Glomerular visceral epithelial cell (primary cell): ENCODE measurements around the gene MINDY1.

Source experiments
- DNase-seq: peaks from one replicate; pipeline ENCODE4 v3.0.0-alpha.2; 2016; ENCODE audit errors: extremely low spot score

Gene MINDY1

GRCh38 chr1:151006327-151007052 lies at the start of gene MINDY1:
Gene MINDY1, minus strand, starts transcription at chr1:151006902. Its CDS starts 4,285 bp downstream, at chr1:151002617.
- DNase-seq = peak; percentile 87

GRCh38 chr1:151056149-151056548 lies 49.4 kb upstream of the MINDY1 start:
- no peak for DNase-seq

- DNase-seq = no peak
These were observed 48.9 kb upstream of the MINDY1 start for GRCh38 chr1:151055581-151055980.

GRCh38 chr1:151054971-151055547 lies 48.4 kb upstream of the MINDY1 start:
- no peak for DNase-seq

- no peak for DNase-seq
These were observed 44.8 kb upstream of the MINDY1 start for GRCh38 chr1:151051356-151052009.

GRCh38 chr1:151050051-151050688 lies 43.5 kb upstream of the MINDY1 start:
- no peak for DNase-seq

- DNase-seq = no peak
These were observed 42.8 kb upstream of the MINDY1 start for GRCh38 chr1:151049458-151049857.

GRCh38 chr1:151048645-151049032 lies 41.9 kb upstream of the MINDY1 start:
- DNase-seq = no peak

- DNase-seq = peak; percentile 58
These were observed 41.4 kb upstream of the MINDY1 start for GRCh38 chr1:151047925-151048644.

- DNase-seq = peak; percentile 63
These were observed 40.9 kb upstream of the MINDY1 start, which contains the start of gene C1orf56 for GRCh38 chr1:151047591-151047924. Gene C1orf56, plus strand, starts transcription at chr1:151047751. Its CDS starts 97 bp downstream, at chr1:151047848.

- DNase-seq = no peak
These were observed 36.5 kb upstream of the MINDY1 start for GRCh38 chr1:151043163-151043562.

- DNase-seq = no peak
These were observed 32.8 kb upstream of the MINDY1 start for GRCh38 chr1:151039521-151039920.

- DNase-seq = no peak
These were observed 30.3 kb upstream of the MINDY1 start for GRCh38 chr1:151037032-151037431.

GRCh38 chr1:151036356-151036755 lies 29.7 kb upstream of the MINDY1 start, which contains the start of gene BNIPL:
Gene BNIPL, plus strand, starts transcription at chr1:151036586. Its CDS starts 140 bp downstream, at chr1:151036726.
- no peak for DNase-seq

GRCh38 chr1:151035167-151035566 lies 28.5 kb upstream of the MINDY1 start:
- DNase-seq = no peak

GRCh38 chr1:151032164-151032563 lies 25.5 kb upstream of the MINDY1 start:
- no peak for DNase-seq

- no peak for DNase-seq
These were observed 19.8 kb upstream of the MINDY1 start for GRCh38 chr1:151026460-151026859.

GRCh38 chr1:151024540-151025146 lies 17.9 kb upstream of the MINDY1 start:
- peak; percentile 69 for DNase-seq

- DNase-seq = peak; percentile 36
These were observed 6.8 kb upstream of the MINDY1 start for GRCh38 chr1:151013518-151013917.

- no peak for DNase-seq
These were observed 6.2 kb upstream of the MINDY1 start for GRCh38 chr1:151012684-151013471.
